Left kidney (tissue), 2 donors: Measurements from ENCODE around the gene PSTPIP1. TPM values are rescaled to one million over a fixed set of nuclear protein-coding genes. Genes with fewer than 3 reads are reported as not detected.
A peak's percentile ranks its signal among the peaks of the same experiment; 100 is the strongest.

Experiments
- DNase-seq: peaks from one replicate; pipeline ENCODE4 v3.0.0-alpha.2; 2013
- polyA plus RNA-seq: library from polyadenylated mRNA; unstranded; fragments of 120-200 nt; gene quantifications from one replicate; pipeline ENCODE4 v1.2.1, GENCODE V29; 2013; ENCODE audit not compliant: insufficient read length

PSTPIP1 gene
- polyA plus RNA-seq, 1 donor, result 1.4 TPM

GRCh38 chr15:77018796-77019505 lies 24.0 kb downstream of the PSTPIP1 start:
- DNase-seq, result no peak

GRCh38 chr15:77019521-77020331 lies 24.8 kb downstream of the PSTPIP1 start:
- no peak for DNase-seq

GRCh38 chr15:77020348-77021087 lies 25.6 kb downstream of the PSTPIP1 start:
- no peak for DNase-seq

GRCh38 chr15:77021088-77021481 lies 26.2 kb downstream of the PSTPIP1 start:
- DNase-seq, result no peak

GRCh38 chr15:77021803-77022381 lies 27.0 kb downstream of the PSTPIP1 start:
- no peak for DNase-seq

GRCh38 chr15:77022646-77023575 lies 28.0 kb downstream of the PSTPIP1 start:
- DNase-seq, result no peak

GRCh38 chr15:77023576-77024272 lies 28.8 kb downstream of the PSTPIP1 start:
- DNase-seq, result no peak

GRCh38 chr15:77024273-77025082 lies 29.6 kb downstream of the PSTPIP1 start:
- DNase-seq, result peak; percentile 50

GRCh38 chr15:77025083-77025901 lies 30.4 kb downstream of the PSTPIP1 start:
- DNase-seq, result no peak

GRCh38 chr15:77025941-77026411 lies 31.1 kb downstream of the PSTPIP1 start:
- DNase-seq, result no peak

GRCh38 chr15:77026501-77027110 lies 31.7 kb downstream of the PSTPIP1 start:
- no peak for DNase-seq

- no peak for DNase-seq
Observed at GRCh38 chr15:77027111-77027696, 32.3 kb downstream of the PSTPIP1 start.

GRCh38 chr15:77027697-77028450 lies 32.9 kb downstream of the PSTPIP1 start:
- no peak for DNase-seq

GRCh38 chr15:77028451-77029165 lies 33.7 kb downstream of the PSTPIP1 start:
- DNase-seq, result no peak

- no peak for DNase-seq
Observed at GRCh38 chr15:77029166-77030047, 34.5 kb downstream of the PSTPIP1 start.
